HS-5 (cell line): ENCODE results near the gene BCAS3.

Source experiments
- DNase-seq: peaks from one replicate; pipeline ENCODE4 v3.0.0-alpha.2; 2012; ENCODE audit warnings: low read depth

BCAS3 gene

GRCh38 chr17:60675997-60676396 is 1.7 kb upstream of the BCAS3 start:
- no peak for DNase-seq

GRCh38 chr17:60676758-60677307 is 818 bp upstream of the BCAS3 start:
- no peak for DNase-seq

GRCh38 chr17:60678118-60678444 is 430 bp downstream of the BCAS3 start:
- no peak for DNase-seq

- DNase-seq, result no peak
These were observed 1.6 kb downstream of the BCAS3 start for GRCh38 chr17:60679287-60679686.

- no peak for DNase-seq
These were observed 3.1 kb downstream of the BCAS3 start for GRCh38 chr17:60680754-60681153.

GRCh38 chr17:60685437-60685836 is 7.8 kb downstream of the BCAS3 start:
- no peak for DNase-seq

GRCh38 chr17:60695960-60696359 is 18.3 kb downstream of the BCAS3 start:
- peak; percentile 45 for DNase-seq

- no peak for DNase-seq
These were observed 21.4 kb downstream of the BCAS3 start for GRCh38 chr17:60699090-60699489.

GRCh38 chr17:60704170-60704569 is 26.5 kb downstream of the BCAS3 start:
- no peak for DNase-seq

GRCh38 chr17:60712675-60713074 is 35.0 kb downstream of the BCAS3 start:
- DNase-seq, result no peak

GRCh38 chr17:60713608-60714007 is 36.0 kb downstream of the BCAS3 start:
- DNase-seq, result no peak

GRCh38 chr17:60716766-60717165 is 39.1 kb downstream of the BCAS3 start:
- DNase-seq, result no peak

- no peak for DNase-seq
These were observed 40.2 kb downstream of the BCAS3 start for GRCh38 chr17:60717814-60718213.

GRCh38 chr17:60720763-60721531 is 43.3 kb downstream of the BCAS3 start:
- DNase-seq, result peak; percentile 28

GRCh38 chr17:60724647-60725046 is 47.0 kb downstream of the BCAS3 start:
- no peak for DNase-seq

GRCh38 chr17:60729854-60730253 is 52.2 kb downstream of the BCAS3 start:
- DNase-seq, result no peak

- DNase-seq, result no peak
These were observed 52.6 kb downstream of the BCAS3 start for GRCh38 chr17:60730273-60730672.

- DNase-seq, result no peak
These were observed 60.6 kb downstream of the BCAS3 start for GRCh38 chr17:60738287-60738686.

GRCh38 chr17:60740584-60740983 is 62.9 kb downstream of the BCAS3 start:
- no peak for DNase-seq

- no peak for DNase-seq
These were observed 63.4 kb downstream of the BCAS3 start for GRCh38 chr17:60741031-60741430.

GRCh38 chr17:60743282-60743681 is 65.6 kb downstream of the BCAS3 start:
- no peak for DNase-seq

- no peak for DNase-seq
These were observed 66.1 kb downstream of the BCAS3 start for GRCh38 chr17:60743799-60744198.

GRCh38 chr17:60744355-60744966 is 66.8 kb downstream of the BCAS3 start:
- no peak for DNase-seq

- no peak for DNase-seq
These were observed 67.9 kb downstream of the BCAS3 start for GRCh38 chr17:60745544-60745943.
